Thymus (tissue), 11 donors: ENCODE results near the gene ANKRD29. TPM values are rescaled to one million over a fixed set of nuclear protein-coding genes. Genes with fewer than 3 reads are reported as not detected.
"Not testable (repeated sequence)": the region's sequence is repeated elsewhere in the genome, so short reads cannot be mapped to it uniquely, and the experiment has no call there.

Experiments used
- DNase-seq, 9 donors: peaks; one replicate each; pipeline ENCODE4 v3.0.0-alpha.2; 2013; ENCODE audit warnings: low spot score in 9 of 9, low read depth in 6 of 9, missing footprints in 1 of 9
- H3K27ac ChIP-seq, 2 donors: one replicate each; pipeline ENCODE4 v1.5.1; 2013; ENCODE audit warnings: control low read depth in 1 of 2, low read depth in 1 of 2, low read length in 1 of 2, mild to moderate bottlenecking in 1 of 2, moderate library complexity in 1 of 2
- H3K27me3 ChIP-seq, 2 donors: one replicate each; pipeline ENCODE4 v1.5.1; 2013; ENCODE audit warnings: low read length in 1 of 2; ENCODE audit not compliant: control insufficient read depth in 2 of 2, insufficient read depth in 1 of 2
- H3K36me3 ChIP-seq, 2 donors: one replicate each; pipeline ENCODE4 v1.5.1; 2013; ENCODE audit warnings: low read length in 1 of 2, mild to moderate bottlenecking in 1 of 2, moderate library complexity in 1 of 2; ENCODE audit not compliant: control insufficient read depth in 2 of 2, insufficient read depth in 2 of 2
- H3K4me1 ChIP-seq, 2 donors: one replicate each; pipeline ENCODE4 v1.5.1; 2013; ENCODE audit warnings: low read length in 2 of 2; ENCODE audit not compliant: control insufficient read depth in 2 of 2, insufficient read depth in 2 of 2
- H3K4me3 ChIP-seq, 2 donors: one replicate each; pipeline ENCODE4 v1.5.1; 2013; ENCODE audit warnings: low read length in 2 of 2, control low read depth in 1 of 2, mild to moderate bottlenecking in 1 of 2
- H3K9me3 ChIP-seq, 2 donors: one replicate each; pipeline ENCODE4 v1.5.1; 2013; ENCODE audit warnings: low read length in 1 of 2, mild to moderate bottlenecking in 1 of 2; ENCODE audit not compliant: control insufficient read depth in 2 of 2, insufficient read depth in 1 of 2
- WGBS: extraction: QIAGEN DNeasy Blood & Tissue Kit; methylation state at CpG from one replicate; pipeline ENCODE4 v1.1.7; 2013; 5-methylcytosine and 5-hydroxymethylcytosine counted together
- polyA plus RNA-seq: library from polyadenylated mRNA; stranded (reverse); fragments of 200-250 nt; gene quantifications from one replicate; pipeline ENCODE4 v1.2.3, GENCODE V29; 2013
- total RNA-seq: library from RNA; stranded (reverse); fragments of 120-200 nt; gene quantifications from one replicate; pipeline ENCODE4 v1.2.4, GENCODE V29; 2013
- donor health status: healthy.

The ANKRD29 gene
- total and polyA plus RNA-seq, 2 donors = 3.4 to 13.0 TPM

DNA sequence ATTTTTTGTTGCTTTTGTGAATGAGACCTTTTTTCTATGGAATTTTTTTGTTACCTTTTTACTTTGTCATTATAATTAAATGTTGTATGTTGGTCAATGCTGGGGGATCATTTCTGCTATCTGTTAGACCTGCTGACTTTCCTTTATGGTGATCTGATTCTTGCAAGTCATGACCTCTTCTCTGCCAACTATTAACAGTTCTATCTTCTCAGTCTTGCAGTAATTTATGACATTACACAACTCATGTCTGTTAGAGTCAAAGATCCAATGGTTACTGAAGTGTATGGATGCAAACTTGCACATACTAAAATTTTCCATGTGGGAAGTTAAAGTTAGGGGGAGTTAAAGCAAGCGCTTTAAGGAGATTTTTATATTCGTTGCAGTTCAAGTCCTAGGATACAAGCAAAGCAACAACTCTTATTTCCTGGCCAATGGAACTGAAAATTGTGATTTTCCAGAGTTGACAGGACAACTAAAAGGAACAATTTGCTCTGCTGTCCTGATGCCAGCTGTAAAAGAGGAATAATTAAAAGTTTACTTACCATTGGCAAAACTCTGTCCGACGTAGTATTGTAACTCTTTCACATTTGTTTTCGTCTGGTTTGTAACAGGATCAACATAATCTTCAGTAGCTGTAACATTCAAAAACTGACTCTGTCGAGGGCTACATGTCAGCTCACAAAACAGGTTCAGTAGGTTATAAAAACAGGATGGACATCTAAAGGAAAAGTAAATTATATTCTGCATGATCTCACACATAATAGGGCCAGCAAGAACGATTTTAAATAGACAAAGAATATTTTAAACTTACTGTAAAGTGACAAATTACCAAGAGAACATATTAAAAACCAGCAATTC lies 94.2 kb downstream of the ANKRD29 start:
- Histone ChIP-seq H3K27me3 (no peaks in the 10 kb centered on the region), H3K9me3 (no peaks in the 10 kb centered on the region), H3K4me1 (peaks cover 2 to 6% of the 10 kb centered on the region in 2 donors), H3K4me3 (no peak overlapping the region), H3K27ac (no peak overlapping the region), H3K36me3 (peaks cover 13 to 56% of the 10 kb centered on the region in 2 donors)
- WGBS = 93% methylated on average over 7 of the region's 7 CpGs
- DNase-seq = no peak

DNA sequence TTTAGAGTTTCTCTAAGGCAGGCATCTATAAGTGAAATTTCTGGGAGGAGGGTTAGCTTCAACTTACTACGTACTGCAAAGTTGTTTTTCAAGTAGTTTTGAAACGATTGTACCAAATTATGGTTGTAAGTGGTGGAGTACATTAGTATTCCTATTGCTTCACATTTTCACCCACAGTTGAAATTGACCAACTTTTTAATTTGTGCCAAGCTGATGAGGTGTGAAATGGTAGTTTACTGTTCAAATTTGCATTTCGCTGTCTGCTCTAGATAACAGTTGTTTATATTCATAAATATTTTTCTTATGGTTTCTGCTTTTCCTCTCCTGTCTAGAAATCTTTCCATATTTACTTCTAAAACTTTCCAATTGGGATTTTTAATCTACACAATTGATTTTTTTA lies 95.0 kb downstream of the ANKRD29 start:
- no peaks in the 10 kb centered on the region for H3K27me3 ChIP-seq
- H3K4me3 ChIP-seq = no peak overlapping the region
- whole genome bisulfite sequencing = 98% methylated on average over 3 of the region's 3 CpGs
- H3K27ac ChIP-seq = no peak overlapping the region
- H3K9me3 ChIP-seq = no peaks in the 10 kb centered on the region
- H3K4me1 ChIP-seq = no peaks in the 10 kb centered on the region
- peaks cover 13 to 51% of the 10 kb centered on the region in 2 donors for H3K36me3 ChIP-seq
- no peak for DNase-seq

- Histone ChIP-seq H3K9me3 (no peaks in the 10 kb centered on the region), H3K4me1 (no peaks in the 10 kb centered on the region), H3K4me3 (no peak overlapping the region), H3K27me3 (no peaks in the 10 kb centered on the region), H3K27ac (no peak overlapping the region), H3K36me3 (peaks cover 17 to 53% of the 10 kb centered on the region in 2 donors)
- WGBS = 65% methylated on average over 3 of the region's 3 CpGs
- DNase-seq = no peak
These were observed 96.7 kb downstream of the ANKRD29 start for GRCh38 chr18:23565916-23566547.

DNA sequence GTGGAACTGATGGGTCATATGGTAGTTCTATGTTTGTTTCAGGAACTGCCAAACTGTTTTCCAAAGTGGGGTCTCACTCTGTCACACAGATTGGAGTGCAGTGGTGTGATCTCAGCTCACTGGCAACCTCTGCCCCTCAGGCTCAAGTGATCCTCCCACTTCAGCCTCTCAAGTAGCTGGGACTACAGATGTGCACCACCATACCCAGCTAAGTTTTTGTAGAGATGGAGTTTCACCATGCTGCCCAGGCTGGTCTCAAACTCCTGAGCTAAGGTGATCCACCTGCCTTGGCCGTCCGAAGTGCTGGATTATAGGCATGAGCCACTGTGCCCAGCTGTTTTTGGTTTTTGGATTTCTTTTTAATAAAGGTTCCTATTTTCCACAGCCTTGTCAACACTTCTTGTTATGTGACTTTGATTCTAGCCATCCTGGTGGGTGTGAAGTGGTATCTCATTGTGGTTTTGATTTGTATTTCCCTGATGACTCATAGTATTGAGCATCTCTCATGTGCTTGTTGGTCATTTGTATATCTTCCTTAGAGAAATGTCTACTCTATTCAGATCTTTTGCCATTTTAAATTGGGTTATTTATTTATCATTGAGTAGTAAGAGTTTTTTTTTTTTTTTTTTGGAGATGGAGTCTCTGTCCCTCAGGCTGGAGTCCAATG lies 99.2 kb downstream of the ANKRD29 start:
- 99% methylated on average over 2 of the region's 2 CpGs for WGBS
- Histone ChIP-seq H3K9me3 (no peaks in the 10 kb centered on the region), H3K36me3 (peaks cover 29 to 49% of the 10 kb centered on the region in 2 donors), H3K27ac (no peak overlapping the region), H3K27me3 (no peaks in the 10 kb centered on the region), H3K4me3 (no peak overlapping the region), H3K4me1 (no peaks in the 10 kb centered on the region)
- no peak for DNase-seq

GRCh38 chr18:23560186-23560585 lies 102.5 kb downstream of the ANKRD29 start:
- WGBS = 98% methylated on average over 4 of the region's 4 CpGs
- no peak for DNase-seq
- Histone ChIP-seq H3K36me3 (peaks cover 41 to 45% of the 10 kb centered on the region in 2 donors), H3K27me3 (no peaks in the 10 kb centered on the region), H3K4me1 (no peaks in the 10 kb centered on the region), H3K27ac (no peak overlapping the region), H3K9me3 (no peaks in the 10 kb centered on the region), H3K4me3 (no peak overlapping the region)

- not testable (repeated sequence) for H3K27ac ChIP-seq, H3K4me3 ChIP-seq, H3K4me1 ChIP-seq, H3K27me3 ChIP-seq, H3K9me3 ChIP-seq, DNase-seq
- H3K36me3 ChIP-seq = peaks cover 53 to 56% of the 10 kb centered on the region in 2 donors
- WGBS = 98% methylated on average over 8 of the region's 8 CpGs
These were observed 105.2 kb downstream of the ANKRD29 start for GRCh38 chr18:23557511-23557910.

DNA sequence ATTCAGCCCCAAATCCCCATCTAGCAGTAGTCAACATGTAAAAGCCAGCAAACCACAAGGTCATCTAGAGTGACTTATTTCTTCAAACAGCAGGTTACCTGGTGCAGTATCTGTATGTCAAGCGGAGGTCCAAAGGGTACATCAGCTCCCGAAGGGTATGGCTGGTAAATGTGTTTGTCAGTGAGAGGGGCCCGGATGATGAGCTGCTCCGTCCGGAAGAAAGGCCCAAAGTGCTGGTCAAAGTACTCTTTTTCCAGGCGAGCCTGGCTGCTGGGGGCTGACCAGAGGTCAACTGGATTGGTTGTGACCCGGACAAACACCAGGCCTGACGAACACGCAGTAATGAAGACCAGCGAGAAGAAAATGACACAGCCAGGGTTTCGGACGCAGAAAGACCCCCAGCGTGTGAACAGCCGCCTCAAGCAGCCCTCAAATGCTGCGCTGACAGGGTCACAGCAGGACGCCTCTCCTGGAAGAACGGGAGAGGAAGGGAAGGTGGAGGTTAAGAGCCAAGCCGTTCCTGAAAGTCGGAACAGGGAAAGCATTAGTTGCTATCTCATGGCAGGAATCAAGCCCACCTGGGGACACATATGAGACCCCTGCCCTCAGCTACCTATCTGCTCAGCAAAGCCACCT lies 106.4 kb downstream of the ANKRD29 start:
- Histone ChIP-seq H3K4me1 (peaks cover 0 to 7% of the 10 kb centered on the region in 2 donors), H3K27me3 (no peaks in the 10 kb centered on the region), H3K27ac (no peak overlapping the region), H3K36me3 (peaks cover 58 to 65% of the 10 kb centered on the region in 2 donors), H3K9me3 (no peaks in the 10 kb centered on the region), H3K4me3 (no peak overlapping the region)
- 98% methylated on average over 19 of the region's 19 CpGs for WGBS
- no peak for DNase-seq

GRCh38 chr18:23553887-23554286 lies 108.8 kb downstream of the ANKRD29 start:
- peaks cover 0 to 7% of the 10 kb centered on the region in 2 donors for H3K4me1 ChIP-seq
- no peaks in the 10 kb centered on the region for H3K9me3 ChIP-seq
- no peaks in the 10 kb centered on the region for H3K27me3 ChIP-seq
- H3K36me3 ChIP-seq = peaks cover 60 to 69% of the 10 kb centered on the region in 2 donors
- 37% methylated on average over 6 of the region's 6 CpGs for WGBS
- H3K27ac ChIP-seq = no peak overlapping the region
- no peak overlapping the region for H3K4me3 ChIP-seq
- peak in 3 of 9 donors; percentile 28 to 62 (median 46) for DNase-seq
